T-helper 1 cell (primary cell): Measurements from ENCODE around the gene BOD1.
"Not testable (repeated sequence)": the region's sequence is repeated elsewhere in the genome, so short reads cannot be mapped to it uniquely, and the experiment has no call there.

ENCODE experiments used
- DNase-seq, 5 donors: peaks; one replicate each; pipeline ENCODE4 v3.0.0-alpha.2; 2012 to 2020

The BOD1 gene

GRCh38 chr5:173615884-173616576, 420 bp downstream of the BOD1 start:
- peak; percentile 40 to 75 (median 55) for DNase-seq

- DNase-seq: no peak
These were observed 1.9 kb downstream of the BOD1 start for GRCh38 chr5:173614591-173614990.

GRCh38 chr5:173613433-173614159, 2.9 kb downstream of the BOD1 start:
- DNase-seq: no peak

GRCh38 chr5:173612948-173613347, 3.5 kb downstream of the BOD1 start:
- no peak for DNase-seq

- no peak for DNase-seq
These were observed 4.7 kb downstream of the BOD1 start for GRCh38 chr5:173611706-173612105.

GRCh38 chr5:173604141-173604540, 12.3 kb downstream of the BOD1 start:
- no peak for DNase-seq

- no peak for DNase-seq
These were observed 14.0 kb downstream of the BOD1 start for GRCh38 chr5:173602423-173602822.

GRCh38 chr5:173598686-173599085, 17.8 kb downstream of the BOD1 start:
- DNase-seq: no peak

GRCh38 chr5:173597304-173597703, 19.1 kb downstream of the BOD1 start:
- DNase-seq: no peak

GRCh38 chr5:173595841-173596240, 20.6 kb downstream of the BOD1 start:
- no peak for DNase-seq

GRCh38 chr5:173594061-173594460, 22.4 kb downstream of the BOD1 start:
- no peak for DNase-seq

GRCh38 chr5:173592050-173592669, 24.3 kb downstream of the BOD1 start:
- DNase-seq: no peak

- DNase-seq: no peak
These were observed 25.4 kb downstream of the BOD1 start for GRCh38 chr5:173591056-173591514.

GRCh38 chr5:173590436-173591055, 25.9 kb downstream of the BOD1 start:
- no peak for DNase-seq

- not testable (repeated sequence) for DNase-seq
These were observed 30.3 kb downstream of the BOD1 start for GRCh38 chr5:173586133-173586532.

- DNase-seq: no peak
These were observed 33.1 kb downstream of the BOD1 start for GRCh38 chr5:173583346-173583745.

GRCh38 chr5:173582216-173583111, 34.0 kb downstream of the BOD1 start:
- no peak for DNase-seq

- DNase-seq: peak in 3 of 5 donors; percentile 8 to 11 (median 10)
These were observed 34.8 kb downstream of the BOD1 start for GRCh38 chr5:173581408-173582215.

- DNase-seq: no peak
These were observed 37.4 kb downstream of the BOD1 start for GRCh38 chr5:173578947-173579615.

- DNase-seq: no peak
These were observed 38.6 kb downstream of the BOD1 start for GRCh38 chr5:173577817-173578216.

GRCh38 chr5:173577166-173577565, 39.3 kb downstream of the BOD1 start:
- DNase-seq: no peak
